Activated naive CD4-positive, alpha-beta T cell treated with anti-CD3 and anti-CD28 coated beads, Interleukin-2, amount 50 U/mL, for 24 hours (primary cell): ENCODE measurements around the gene ADAMTS6.

Source experiments
- H3K27ac Mint-ChIP-seq: one replicate; pipeline ENCODE4 v1.8.0; 2021; ENCODE audit warnings: mild to moderate bottlenecking, mixed read lengths
- H3K27me3 Mint-ChIP-seq: one replicate; pipeline ENCODE4 v1.8.0; 2021; ENCODE audit warnings: mixed read lengths
- H3K36me3 Mint-ChIP-seq: one replicate; pipeline ENCODE4 v1.8.0; 2021; ENCODE audit warnings: mixed read lengths
- H3K4me1 Mint-ChIP-seq: one replicate; pipeline ENCODE4 v1.8.0; 2021; ENCODE audit warnings: mixed read lengths
- H3K4me3 Mint-ChIP-seq: one replicate; pipeline ENCODE4 v1.8.0; 2021; ENCODE audit warnings: mild to moderate bottlenecking, mixed read lengths
- H3K9me3 Mint-ChIP-seq: one replicate; pipeline ENCODE4 v1.8.0; 2021; ENCODE audit warnings: mixed read lengths

The ADAMTS6 gene

DNA sequence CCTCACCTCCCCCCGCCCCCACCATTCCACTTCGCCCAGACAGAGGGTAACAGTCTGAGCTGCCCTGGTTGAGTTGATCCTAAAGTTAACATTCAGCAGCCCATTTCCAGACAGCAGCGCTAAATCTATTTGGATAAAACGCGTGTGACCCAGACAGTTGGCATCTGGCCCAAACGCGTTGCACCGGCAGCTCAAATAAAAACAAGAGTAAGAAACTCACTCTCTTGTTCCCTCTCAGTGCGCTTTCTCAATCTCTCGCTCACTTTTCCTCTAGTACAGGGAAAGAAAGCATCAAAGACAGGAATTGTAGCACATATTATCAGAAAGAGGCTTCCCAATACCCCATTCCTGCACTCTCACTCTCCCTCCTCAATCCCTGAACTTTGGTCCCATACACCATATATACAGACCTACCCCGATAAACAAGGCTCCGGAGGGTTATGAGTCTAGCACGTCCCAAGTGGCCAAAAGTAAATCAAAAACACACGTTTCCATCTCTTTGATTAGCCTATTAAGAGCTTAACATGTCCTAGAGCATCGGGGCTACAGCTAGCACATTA is 1.3 kb downstream of the ADAMTS6 start:
- Mint-ChIP-seq H3K27ac (no peak overlapping the region), H3K4me1 (peaks cover 8% of the 10 kb centered on the region), H3K36me3 (no peaks in the 10 kb centered on the region), H3K9me3 (no peaks in the 10 kb centered on the region), H3K4me3 (no peak overlapping the region), H3K27me3 (no peaks in the 10 kb centered on the region)

DNA sequence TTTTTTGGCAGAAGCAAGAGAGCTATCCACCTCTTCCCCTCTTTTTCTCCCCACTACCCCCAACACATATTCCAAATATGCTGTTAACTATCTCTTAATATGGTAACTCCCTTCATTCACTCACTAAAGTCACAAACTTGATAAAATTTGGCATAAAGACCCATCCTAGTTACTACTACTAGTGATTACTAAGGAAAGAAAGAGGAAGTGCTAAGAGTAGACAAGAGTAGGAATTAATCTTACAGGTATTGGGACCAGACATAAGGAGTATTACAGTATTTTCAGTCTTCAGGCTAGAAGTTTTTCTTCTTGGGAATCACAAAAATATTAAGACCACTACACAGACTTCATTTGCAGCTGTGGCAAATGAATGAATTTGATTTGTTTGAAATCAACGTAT is 2.2 kb downstream of the ADAMTS6 start:
- H3K4me1 Mint-ChIP-seq = peaks cover 8% of the 10 kb centered on the region
- no peaks in the 10 kb centered on the region for H3K27me3 Mint-ChIP-seq
- no peaks in the 10 kb centered on the region for H3K9me3 Mint-ChIP-seq
- no peak overlapping the region for H3K4me3 Mint-ChIP-seq
- no peak overlapping the region for H3K27ac Mint-ChIP-seq
- no peaks in the 10 kb centered on the region for H3K36me3 Mint-ChIP-seq

DNA sequence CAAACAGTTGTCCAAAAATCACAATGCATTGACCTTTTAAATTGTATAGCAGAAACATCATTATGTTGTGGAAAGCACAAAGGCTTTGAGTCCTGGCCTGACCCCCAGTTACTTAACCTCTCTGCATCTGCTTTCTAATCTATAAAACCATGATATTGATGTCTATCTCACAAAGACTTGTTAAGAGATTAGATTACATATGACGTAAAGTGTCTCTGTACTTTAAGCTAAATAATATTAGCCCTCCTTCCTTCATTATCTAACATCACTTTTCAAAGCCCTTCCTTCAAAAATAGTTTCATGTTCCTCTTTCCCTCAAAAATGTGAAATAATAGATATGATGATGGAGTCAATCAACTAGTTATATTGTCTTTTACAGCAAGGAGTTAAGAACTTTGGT is 3.4 kb downstream of the ADAMTS6 start:
- Mint-ChIP-seq H3K27me3 (no peaks in the 10 kb centered on the region), H3K27ac (no peak overlapping the region), H3K4me3 (no peak overlapping the region), H3K4me1 (peaks cover 6% of the 10 kb centered on the region), H3K9me3 (no peaks in the 10 kb centered on the region), H3K36me3 (no peaks in the 10 kb centered on the region)

DNA sequence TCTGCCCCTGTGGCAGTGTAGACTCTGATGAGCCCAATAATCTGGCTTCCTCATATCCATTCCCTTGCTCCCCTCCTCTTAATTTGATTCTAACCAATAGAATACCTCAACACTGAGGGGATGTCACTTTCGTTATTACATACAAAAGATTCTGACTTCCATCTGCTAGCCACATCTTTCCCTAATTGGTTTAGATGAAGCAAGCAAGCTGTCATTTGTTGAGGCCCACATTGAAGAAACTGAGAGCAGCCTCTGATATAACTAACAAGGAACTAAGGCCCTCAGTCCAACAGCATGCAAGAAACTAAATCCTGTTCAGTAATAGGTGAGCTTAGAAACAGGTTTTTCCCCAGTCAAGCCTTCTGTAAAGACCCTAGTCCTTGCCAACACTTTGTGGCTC is 5.8 kb downstream of the ADAMTS6 start:
- no peaks in the 10 kb centered on the region for H3K36me3 Mint-ChIP-seq
- no peaks in the 10 kb centered on the region for H3K9me3 Mint-ChIP-seq
- no peaks in the 10 kb centered on the region for H3K4me1 Mint-ChIP-seq
- H3K27ac Mint-ChIP-seq = no peak overlapping the region
- no peak overlapping the region for H3K4me3 Mint-ChIP-seq
- H3K27me3 Mint-ChIP-seq = peaks cover 2% of the 10 kb centered on the region

DNA sequence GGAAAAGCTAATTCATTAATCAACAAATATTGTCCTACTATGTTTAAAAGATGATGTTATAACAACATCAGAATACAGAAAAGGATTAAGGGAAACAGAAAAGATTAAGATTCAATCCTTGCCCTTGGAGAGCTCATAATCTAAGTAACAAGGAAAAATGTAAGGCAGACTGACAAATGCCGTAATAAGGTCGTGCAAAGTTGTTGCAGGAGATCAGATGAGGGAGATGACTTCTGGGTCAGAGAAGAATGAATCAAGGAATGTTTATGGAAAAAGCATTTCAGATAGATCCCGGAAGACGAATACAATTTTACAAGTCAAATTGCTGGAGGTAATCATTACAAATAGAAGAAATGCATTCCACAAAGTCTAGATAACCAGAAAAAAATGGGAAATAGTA is 6.4 kb downstream of the ADAMTS6 start:
- H3K4me1 Mint-ChIP-seq = no peaks in the 10 kb centered on the region
- H3K9me3 Mint-ChIP-seq = no peaks in the 10 kb centered on the region
- H3K4me3 Mint-ChIP-seq = no peak overlapping the region
- H3K27ac Mint-ChIP-seq = no peak overlapping the region
- peaks cover 2% of the 10 kb centered on the region for H3K27me3 Mint-ChIP-seq
- H3K36me3 Mint-ChIP-seq = no peaks in the 10 kb centered on the region

DNA sequence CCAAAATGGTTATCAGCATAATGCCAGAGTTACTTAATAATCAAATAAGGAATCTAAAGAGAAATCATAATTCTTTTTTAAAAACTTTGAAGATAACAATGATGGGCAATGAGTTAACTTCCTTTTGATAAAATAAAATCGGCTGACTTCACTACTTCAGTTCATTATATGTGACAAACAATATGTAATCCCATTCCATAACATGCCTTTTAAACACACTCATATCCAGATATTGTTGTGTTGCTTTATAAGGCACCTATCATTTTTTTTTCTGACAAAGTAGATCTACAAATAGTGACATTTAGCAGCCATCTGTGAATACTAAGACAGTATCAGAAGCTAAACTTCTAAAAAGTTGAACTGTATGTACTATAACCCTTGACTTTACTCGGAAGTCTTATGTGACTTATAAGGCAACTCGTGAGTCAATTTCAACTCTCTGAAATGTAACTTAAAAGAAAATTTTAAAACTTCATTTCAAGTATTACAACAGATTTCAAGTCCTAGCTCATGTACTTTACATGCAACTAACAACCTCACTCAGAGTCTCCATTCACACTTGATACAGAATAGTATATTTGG is 7.5 kb downstream of the ADAMTS6 start:
- Mint-ChIP-seq H3K4me3 (no peak overlapping the region), H3K36me3 (no peaks in the 10 kb centered on the region), H3K27me3 (peaks cover 2% of the 10 kb centered on the region), H3K27ac (no peak overlapping the region), H3K9me3 (no peaks in the 10 kb centered on the region), H3K4me1 (no peaks in the 10 kb centered on the region)

DNA sequence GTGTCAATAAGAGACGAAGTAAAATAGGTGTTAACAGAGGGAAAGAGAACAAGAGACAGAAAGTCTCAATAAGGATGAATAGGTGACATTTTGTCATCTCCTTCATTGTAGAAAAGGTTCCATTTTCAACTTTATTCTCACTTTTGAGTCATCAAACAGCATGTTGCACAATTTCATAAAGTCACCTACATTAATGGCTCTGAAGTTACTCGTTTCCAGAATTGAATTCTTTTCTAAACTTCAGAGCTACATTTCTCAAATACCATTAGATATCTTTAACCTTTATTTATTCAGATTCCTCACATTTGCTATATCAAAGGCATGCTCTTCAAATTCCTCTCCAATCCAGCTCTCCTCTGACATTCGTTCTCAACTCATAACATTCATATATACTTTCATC is 13.1 kb downstream of the ADAMTS6 start:
- Mint-ChIP-seq H3K9me3 (no peaks in the 10 kb centered on the region), H3K4me1 (no peaks in the 10 kb centered on the region), H3K27me3 (peaks cover 2% of the 10 kb centered on the region), H3K4me3 (no peak overlapping the region), H3K27ac (no peak overlapping the region), H3K36me3 (no peaks in the 10 kb centered on the region)

DNA sequence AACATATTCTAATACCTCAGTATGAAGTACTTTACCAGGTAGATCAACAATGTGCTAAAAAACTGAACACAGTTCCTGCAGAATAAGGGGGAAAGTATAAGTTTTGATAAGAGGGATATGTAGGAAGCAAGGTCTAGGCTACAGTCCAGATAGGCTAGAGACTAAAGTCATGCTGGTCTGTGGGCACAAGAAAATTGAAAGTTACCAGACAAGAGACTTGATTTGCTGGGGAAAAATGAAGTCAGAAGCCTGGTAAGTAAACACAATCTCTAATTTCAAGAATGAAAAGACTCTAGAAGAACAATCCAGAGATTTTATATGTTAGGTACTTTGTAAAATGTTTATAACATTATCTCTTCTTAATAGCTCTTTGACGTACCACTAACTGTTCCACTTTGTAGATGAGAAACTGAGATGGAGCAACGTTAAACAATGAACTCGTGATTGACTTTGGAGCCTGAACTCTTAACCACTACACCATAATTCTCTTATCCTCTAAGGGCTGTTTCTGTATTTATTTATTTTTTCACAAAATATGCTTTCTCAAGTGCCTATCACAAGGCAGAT is 19.5 kb downstream of the ADAMTS6 start:
- no peaks in the 10 kb centered on the region for H3K9me3 Mint-ChIP-seq
- H3K36me3 Mint-ChIP-seq = no peaks in the 10 kb centered on the region
- no peak overlapping the region for H3K27ac Mint-ChIP-seq
- H3K27me3 Mint-ChIP-seq = no peaks in the 10 kb centered on the region
- no peaks in the 10 kb centered on the region for H3K4me1 Mint-ChIP-seq
- no peak overlapping the region for H3K4me3 Mint-ChIP-seq

DNA sequence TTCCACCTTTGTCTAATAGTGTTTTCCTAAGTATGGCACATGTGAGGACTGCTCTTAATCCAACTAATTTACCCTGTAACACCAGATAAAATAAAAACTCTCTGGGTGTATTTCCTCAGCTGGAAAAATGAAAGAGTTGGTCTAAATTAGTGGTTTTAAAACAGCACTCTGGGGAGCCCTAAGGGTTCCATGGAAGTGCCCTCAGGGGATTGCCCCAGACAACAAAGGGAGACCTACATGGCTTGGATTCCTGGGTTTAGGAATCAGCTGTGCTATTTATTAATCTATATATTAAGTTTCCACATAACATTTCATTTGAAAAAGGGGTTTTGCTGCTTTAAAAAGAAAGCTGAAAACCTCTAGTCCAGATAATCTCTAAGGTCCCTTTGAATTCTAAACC is 20.2 kb downstream of the ADAMTS6 start:
- Mint-ChIP-seq H3K9me3 (no peaks in the 10 kb centered on the region), H3K36me3 (no peaks in the 10 kb centered on the region), H3K27me3 (no peaks in the 10 kb centered on the region), H3K4me3 (no peak overlapping the region), H3K4me1 (no peaks in the 10 kb centered on the region), H3K27ac (no peak overlapping the region)

DNA sequence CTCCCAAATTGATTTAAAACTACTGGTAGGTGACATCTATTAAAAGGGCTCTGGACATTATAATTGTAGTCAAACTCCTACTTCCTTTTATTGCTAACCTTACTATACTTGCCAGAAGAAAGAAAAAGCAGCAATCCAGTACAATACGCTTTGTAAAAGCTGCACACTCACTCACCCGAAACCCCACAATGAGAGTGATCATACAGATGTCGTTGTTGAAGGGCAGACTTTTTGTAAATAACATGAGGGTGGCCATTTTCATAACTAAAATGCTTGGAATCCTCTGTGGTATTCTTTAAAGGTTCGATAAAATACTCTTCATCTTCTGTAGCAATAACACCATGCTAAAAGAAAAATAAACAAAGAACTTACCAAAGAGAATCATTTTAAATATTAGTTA is 21.7 kb downstream of the ADAMTS6 start:
- Mint-ChIP-seq H3K27me3 (no peaks in the 10 kb centered on the region), H3K9me3 (no peaks in the 10 kb centered on the region), H3K4me1 (no peaks in the 10 kb centered on the region), H3K4me3 (no peak overlapping the region), H3K36me3 (no peaks in the 10 kb centered on the region), H3K27ac (no peak overlapping the region)

DNA sequence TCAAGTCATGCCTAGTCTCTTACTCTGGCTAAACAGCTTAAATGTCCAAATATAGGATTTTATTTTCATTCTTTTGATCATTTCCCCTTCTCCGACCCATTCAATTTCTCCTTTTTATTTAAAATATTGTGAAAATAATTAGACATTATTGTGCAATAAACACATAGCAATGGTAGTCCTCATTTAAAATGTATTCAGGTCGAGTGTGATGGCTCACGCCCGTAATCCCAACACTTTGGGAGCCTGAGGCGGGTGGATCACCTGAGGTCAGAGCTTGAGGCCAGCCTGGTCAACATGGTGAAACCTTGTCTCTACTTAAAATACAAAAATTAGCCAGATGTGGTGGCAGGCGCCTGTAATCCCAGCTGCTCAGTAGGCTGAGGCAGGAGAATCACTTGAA is 26.7 kb downstream of the ADAMTS6 start:
- no peaks in the 10 kb centered on the region for H3K27me3 Mint-ChIP-seq
- no peaks in the 10 kb centered on the region for H3K9me3 Mint-ChIP-seq
- no peak overlapping the region for H3K27ac Mint-ChIP-seq
- H3K36me3 Mint-ChIP-seq = peaks cover 2% of the 10 kb centered on the region
- no peaks in the 10 kb centered on the region for H3K4me1 Mint-ChIP-seq
- H3K4me3 Mint-ChIP-seq = no peak overlapping the region

DNA sequence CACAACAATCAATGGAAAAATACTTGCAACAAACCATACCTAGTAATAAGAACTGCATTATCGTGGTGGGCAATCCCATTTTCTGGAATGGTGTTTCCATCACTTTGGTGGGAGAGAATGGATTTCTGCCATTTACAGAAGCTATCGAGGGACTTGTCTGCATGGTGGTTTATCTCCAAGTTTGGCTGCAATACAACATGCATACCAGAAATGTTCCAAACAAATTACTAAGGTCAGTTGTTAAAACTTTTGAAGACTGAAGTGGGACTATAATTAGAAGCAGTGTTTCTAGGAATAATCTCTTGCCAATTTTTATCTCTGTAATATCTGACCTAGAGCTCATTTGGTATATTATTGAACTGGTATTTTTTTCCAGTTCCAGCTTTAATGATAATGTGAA is 30.3 kb downstream of the ADAMTS6 start:
- Mint-ChIP-seq H3K4me1 (no peaks in the 10 kb centered on the region), H3K36me3 (peaks cover 2% of the 10 kb centered on the region), H3K9me3 (no peaks in the 10 kb centered on the region), H3K4me3 (no peak overlapping the region), H3K27me3 (no peaks in the 10 kb centered on the region), H3K27ac (no peak overlapping the region)

DNA sequence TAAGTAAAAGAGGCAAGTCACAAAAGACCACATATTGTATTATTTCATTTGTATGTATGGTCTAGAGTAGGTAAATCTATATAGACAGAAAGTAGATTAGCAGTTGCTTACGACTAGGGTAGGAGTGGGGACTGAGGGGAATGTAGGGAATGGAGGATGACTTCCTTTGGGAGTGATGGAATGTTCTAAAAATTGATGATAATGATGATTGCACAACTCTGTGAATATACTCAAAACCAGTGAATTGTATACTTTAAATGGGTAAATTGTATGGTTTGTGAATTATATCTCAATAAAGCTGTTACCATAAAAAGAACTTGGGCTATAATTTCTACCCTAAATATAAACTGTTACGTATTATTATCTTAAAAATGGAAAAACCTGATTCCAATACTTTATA is 35.0 kb downstream of the ADAMTS6 start:
- H3K9me3 Mint-ChIP-seq = no peaks in the 10 kb centered on the region
- no peaks in the 10 kb centered on the region for H3K36me3 Mint-ChIP-seq
- H3K4me1 Mint-ChIP-seq = no peaks in the 10 kb centered on the region
- no peaks in the 10 kb centered on the region for H3K27me3 Mint-ChIP-seq
- H3K4me3 Mint-ChIP-seq = no peak overlapping the region
- no peak overlapping the region for H3K27ac Mint-ChIP-seq

DNA sequence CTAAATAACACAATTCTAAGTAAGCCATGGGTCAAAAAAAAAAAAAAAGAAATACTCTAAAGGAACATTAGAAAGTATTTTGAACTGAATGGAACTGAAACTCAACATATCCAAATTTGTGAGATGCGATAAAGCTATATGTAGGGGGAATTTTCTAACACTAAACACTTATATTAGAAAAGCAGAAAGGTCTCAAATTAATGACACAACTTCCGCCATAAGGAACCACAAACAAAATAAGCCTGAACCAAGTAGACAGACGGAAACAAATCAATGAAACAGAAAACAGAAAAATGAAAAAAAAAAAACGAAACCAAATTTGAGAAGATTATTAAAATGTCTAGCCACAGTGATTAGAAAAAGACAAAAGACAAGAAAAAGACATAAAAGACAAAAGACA is 39.9 kb downstream of the ADAMTS6 start:
- Mint-ChIP-seq H3K36me3 (no peaks in the 10 kb centered on the region), H3K27ac (no peak overlapping the region), H3K27me3 (no peaks in the 10 kb centered on the region), H3K4me1 (no peaks in the 10 kb centered on the region), H3K9me3 (no peaks in the 10 kb centered on the region), H3K4me3 (no peak overlapping the region)

DNA sequence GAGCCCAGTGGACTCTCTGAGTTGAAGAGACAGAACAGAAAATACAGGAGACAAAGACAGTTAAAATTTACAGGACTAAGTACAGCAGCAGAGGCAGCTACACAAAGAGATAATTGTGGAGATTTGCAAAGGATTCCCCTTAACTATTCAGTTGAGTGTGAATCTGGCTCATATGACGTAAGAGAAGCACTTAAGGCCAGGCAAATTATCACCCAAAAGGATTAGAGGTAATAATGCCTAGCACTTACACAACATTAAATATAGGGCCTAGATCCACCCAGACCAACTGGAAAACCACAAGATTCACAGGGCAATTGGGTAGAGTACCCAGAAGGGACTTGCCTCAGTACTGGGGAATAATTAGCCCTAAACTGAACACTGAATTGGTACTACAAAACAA is 41.3 kb downstream of the ADAMTS6 start:
- Mint-ChIP-seq H3K4me1 (no peaks in the 10 kb centered on the region), H3K27me3 (no peaks in the 10 kb centered on the region), H3K9me3 (no peaks in the 10 kb centered on the region), H3K36me3 (no peaks in the 10 kb centered on the region), H3K4me3 (no peak overlapping the region), H3K27ac (no peak overlapping the region)

DNA sequence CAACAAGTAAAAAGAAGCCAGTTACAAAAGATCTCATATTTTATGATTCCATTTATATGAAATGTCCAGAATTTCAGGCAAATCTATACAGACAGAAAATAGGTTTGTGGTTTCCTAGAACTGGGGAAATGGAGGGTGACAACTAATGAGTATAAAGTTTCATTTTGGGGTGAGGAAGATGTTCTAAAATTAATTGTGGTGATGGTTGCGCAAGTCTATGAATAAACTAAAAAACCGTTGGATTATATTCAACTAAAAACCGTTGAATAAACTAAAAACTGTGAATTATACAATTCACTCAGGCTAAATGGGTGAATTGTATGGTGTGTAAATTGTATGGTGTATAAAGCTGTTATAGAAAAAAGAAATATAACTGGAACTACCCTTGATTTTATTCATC is 47.6 kb downstream of the ADAMTS6 start:
- Mint-ChIP-seq H3K27ac (no peak overlapping the region), H3K4me1 (no peaks in the 10 kb centered on the region), H3K9me3 (no peaks in the 10 kb centered on the region), H3K27me3 (no peaks in the 10 kb centered on the region), H3K4me3 (no peak overlapping the region), H3K36me3 (no peaks in the 10 kb centered on the region)

DNA sequence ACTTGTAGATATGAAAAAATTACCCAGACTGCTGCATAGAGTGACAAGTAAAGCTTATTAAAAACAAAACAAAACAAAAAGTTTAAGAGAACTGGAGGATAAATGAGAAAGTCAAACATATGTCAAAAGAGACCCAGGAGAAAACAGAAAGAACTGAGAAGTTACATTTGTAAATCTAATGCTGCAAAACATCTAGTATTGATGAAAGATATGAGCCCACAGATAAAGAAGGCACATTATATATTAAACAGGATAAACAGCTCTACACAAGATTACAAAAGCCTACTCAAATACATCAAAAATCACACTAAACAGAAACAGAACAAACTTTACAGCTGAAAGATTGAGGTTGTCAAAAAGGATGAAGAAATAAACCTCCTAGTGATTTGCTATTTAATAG is 55.1 kb downstream of the ADAMTS6 start:
- no peak overlapping the region for H3K4me3 Mint-ChIP-seq
- no peaks in the 10 kb centered on the region for H3K4me1 Mint-ChIP-seq
- H3K27ac Mint-ChIP-seq = no peak overlapping the region
- H3K27me3 Mint-ChIP-seq = no peaks in the 10 kb centered on the region
- H3K36me3 Mint-ChIP-seq = peaks cover 3% of the 10 kb centered on the region
- H3K9me3 Mint-ChIP-seq = no peaks in the 10 kb centered on the region
